NK-92 treated with Interleukin-12 subunit alpha and Interleukin-12 subunit beta, amount 100 ng/mL, for 24 hours (cell line): Measurements from ENCODE around the gene ADSS2.
"Not testable (repeated sequence)": the region's sequence is repeated elsewhere in the genome, so short reads cannot be mapped to it uniquely, and the experiment has no call there.

Experiments used
- DNase-seq: peaks from one replicate; lab custom pipeline; 2025; lab: John Stamatoyannopoulos, UW

Gene ADSS2

DNA sequence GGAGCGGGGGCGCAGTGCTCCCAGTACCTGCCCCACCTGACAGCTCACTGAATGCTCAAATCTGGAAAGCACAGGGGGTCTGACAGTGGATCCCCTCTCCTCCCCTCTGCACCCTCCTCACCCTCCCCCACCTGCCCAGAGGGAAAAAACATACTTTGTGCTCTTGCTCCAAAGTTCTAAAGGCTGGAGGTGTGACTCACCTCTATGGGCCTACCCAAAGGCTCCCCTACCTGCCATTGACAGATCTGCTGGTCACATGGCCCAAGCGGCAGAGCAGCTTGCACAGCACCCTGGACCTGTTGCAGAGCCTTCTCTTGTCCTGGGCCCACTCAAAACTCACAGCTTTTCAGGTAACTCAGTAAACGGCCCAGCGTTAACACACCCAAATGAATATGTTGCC is 55.7 kb downstream of the ADSS2 start:
- DNase-seq = no peak

DNA sequence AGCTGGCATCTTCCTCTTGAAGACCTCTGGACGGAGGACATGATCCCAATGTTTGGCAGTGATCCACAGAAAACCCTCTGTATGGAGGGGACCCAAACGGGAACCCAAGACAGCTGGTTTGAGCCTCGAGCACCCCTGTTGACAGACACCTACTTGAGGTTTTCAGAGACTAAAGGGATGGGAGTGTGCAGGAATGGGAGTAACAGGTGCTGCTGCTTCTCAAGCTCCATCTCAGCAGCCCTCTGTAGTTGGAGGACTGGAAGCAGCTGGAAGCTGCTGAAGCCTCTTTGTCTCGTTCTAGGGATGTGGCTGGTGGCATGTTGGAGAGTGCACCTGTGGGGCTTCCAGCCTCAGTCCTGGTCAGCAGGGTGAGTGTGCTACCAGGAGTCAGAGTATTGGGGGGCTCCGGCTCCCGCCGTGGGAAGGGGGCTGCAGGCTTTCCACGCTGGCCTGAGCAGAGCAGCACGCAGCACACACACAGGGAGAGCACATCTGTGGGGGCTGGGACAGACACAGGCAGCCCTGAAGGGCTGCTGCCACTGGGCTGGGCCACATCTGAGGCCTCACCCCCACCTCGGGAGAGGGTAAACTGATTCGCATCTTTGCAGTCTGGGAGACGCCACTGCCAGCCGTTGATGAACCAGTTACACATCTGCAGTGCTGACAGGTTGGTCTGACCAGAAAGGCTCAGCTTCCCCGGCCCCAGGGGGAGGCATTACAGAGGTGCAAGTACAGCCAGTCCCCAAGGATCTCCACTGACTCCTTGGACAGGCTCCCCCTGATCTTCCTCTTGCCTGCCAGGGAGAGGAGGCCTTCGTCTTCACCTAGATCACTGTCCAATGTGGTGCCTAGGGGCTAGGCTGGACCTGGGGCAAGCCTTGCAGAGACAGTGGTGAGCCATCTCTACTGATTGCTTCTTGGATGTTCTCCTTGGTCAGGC is 56.6 kb downstream of the ADSS2 start:
- no peak for DNase-seq

DNA sequence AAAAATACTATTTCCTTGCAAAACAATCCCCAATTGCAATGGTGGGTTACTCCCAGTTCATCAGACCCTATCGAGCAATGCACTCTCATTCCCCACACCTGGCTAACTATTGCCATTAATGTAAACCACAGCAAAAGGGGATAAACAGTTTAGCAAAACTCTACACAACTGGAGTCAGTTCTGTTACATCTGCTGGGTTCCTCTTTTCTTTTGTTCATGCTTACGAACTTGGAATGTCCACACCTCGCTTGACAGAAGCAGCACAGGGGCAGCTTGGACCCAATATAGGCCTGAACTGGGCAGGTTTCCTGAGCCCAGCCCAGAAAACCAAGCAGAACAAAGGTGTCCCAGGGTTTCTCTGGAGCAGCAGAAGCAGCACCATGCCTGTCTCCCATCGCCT is 57.4 kb downstream of the ADSS2 start:
- DNase-seq = no peak

DNA sequence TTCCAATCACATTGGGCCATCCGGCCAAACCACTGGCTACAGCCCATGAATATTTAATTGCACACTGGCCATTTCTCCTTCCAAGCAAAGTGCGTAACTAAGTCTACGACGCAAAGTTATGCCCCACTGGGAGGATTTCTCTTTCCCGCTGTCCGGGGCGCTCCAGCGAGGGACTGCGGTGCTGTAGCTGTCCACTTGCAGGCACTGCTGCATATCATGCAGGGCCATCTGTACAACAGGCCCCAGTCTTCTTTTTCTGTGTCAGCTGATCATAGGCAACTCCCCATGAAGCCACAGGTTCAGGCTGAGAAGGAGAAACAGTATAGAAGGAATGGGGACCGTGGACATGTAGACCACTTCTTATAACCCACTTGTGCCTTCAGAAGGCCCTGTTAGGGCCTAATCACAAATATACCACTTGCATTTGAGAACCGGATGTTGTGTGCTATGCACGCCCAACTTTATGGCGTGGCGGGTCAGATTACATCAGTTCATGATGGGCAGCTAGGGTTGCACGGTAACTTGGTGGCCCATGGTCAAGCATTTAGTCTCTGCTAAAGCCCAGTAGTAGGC is 58.0 kb downstream of the ADSS2 start:
- DNase-seq = no peak

DNA sequence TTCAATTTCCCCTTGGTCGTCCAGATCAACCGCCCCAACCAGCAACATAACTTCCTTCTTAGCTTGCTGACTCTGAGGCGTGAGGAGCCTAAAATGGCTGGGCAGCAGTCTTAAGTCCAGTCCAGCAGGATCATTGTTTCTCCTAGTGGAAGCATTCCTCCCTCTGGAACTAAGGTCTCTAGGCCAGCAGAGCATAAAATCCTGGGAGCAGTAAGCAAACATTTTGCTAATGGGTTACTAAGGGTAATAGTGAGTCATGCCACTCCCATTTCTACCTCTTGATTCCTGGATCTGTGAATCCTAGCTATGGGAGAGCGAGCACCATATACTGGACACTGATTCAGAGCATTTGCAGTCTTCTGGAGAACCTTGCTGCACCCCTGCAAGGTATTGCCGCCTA is 59.9 kb downstream of the ADSS2 start:
- no peak for DNase-seq

DNA sequence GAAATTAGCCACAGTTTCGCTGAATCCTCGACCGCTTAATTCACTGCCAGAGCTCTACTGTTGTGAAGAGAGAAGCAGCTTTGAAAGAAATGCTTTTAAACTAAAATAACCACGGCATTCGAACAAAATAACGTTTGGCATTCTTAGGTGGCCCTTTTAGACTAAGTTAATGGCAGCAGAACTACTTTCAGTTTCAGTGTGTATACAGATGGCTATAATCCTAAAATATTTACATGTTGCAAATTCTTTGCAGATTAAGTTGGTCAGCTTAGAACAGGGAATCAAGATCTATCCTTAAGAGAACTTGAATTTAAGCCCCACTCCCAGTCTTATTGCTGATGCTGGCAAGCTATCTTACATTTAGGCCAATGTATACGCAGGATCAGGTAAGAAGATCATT is 62.7 kb downstream of the ADSS2 start:
- no peak for DNase-seq

DNA sequence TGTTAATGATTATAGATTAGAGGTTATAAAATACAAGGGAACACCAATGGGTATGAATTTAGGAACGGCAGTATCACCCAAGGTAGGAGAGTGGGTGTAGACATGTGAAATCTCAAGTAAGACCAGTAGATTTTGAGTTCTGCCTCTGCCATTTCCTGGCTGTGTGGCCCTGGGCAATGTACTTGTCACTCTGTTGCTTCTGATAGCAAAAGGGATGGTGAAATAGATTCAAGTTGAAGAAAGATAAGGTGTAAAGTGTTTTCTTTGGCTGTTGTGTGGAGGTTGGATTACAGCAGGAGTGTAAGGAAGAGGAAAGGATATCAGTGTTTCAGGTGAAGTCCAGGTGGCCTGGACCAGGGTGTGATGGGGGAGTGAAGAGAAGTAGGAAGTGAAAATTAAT is 64.3 kb downstream of the ADSS2 start:
- DNase-seq = no peak

DNA sequence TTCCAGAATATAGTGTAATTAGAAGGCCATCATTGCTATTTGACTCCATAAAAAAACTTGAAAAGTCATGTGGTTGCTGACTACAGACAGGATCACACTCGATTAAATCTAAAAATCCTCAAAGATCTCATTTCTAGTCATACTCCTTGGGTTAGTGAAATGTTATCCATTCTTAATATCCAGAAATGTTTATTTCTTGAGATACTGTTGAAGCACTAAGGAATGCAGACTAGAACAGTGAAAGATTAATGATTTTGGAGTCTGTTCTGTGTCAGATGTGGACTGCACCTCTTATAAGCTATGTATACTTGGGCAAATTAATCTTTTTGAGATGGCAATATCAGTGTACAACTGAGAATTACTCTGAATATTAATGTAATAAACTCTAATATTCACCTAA is 65.1 kb downstream of the ADSS2 start:
- no peak for DNase-seq

DNA sequence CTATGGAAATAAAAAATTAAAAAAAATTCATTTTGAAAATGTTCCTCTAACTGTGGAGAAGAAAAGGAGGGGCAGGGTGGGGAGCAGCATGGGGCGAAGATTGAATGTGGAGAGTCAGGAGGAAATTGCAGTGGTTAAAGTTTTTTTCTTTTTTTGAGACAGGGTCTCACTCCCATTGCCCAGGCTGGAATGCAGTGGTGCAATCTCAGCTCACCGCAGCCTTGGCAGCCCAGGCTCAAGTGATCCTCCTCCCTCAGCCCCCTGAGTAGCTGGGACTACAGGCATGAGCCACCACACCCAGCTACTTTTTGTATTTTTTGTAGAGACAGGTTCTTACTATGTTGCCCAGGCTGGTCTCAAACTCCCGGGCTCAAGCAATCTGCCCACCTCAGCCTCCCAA is 67.6 kb downstream of the ADSS2 start:
- no peak for DNase-seq

DNA sequence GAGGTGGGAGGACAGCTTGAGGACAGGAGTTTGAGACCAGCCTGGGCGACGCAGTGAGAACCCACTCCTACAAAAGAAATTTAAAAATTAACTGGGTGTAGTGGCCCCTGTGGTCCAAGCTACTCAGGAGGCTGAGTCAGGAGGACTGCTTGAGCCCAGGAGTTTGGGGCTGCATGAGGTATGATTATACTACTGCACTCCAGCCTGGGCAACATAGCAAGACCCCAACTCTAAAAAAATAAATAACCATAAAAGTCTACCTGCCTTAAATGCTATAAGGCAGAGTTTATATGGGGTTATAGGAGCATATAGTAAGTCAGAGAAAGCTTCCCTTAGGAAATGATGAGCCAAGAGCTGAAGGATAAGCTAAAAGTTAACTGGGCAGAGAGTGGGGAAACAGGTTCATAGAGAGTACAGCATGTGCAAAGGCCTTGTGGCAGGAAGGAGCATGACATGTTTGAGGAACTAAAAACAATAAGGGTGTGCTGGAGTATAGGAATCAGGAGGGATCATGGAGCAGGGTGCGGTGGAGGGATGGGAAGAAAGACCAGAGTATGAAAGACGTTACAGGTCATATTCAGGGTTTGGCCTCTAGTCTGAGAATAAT is 68.3 kb downstream of the ADSS2 start:
- no peak for DNase-seq

DNA sequence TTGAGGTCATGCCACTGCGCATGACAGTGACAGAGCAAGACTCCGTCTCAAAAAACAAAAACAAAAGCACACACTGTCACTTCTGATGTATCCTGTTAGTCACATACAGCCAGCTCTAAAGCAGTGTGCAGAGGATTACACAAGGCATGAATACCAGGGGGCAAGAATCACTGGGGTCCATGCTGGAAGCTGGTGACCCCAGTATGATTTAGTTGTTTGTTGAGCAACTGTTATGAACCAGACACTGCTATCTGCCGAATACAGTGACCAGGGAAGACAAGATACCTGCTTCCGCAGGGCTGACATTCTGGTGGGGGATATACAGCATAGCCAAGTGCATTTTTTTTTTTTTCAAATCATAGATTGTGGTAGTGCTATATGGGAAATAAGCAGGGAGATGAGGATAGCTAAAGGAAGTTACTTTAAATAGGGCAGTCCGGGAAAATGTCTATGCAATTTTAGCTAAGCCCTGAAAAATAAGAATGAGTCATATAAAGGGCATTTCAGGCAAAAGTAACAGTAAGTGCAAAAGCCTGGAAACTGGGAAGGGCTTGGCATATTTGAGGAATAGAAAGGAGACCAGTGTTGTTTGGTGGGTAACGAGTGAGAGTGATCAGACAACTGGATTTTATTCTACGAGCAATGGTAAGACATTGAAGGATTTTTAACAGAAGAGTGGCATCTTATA is 69.7 kb downstream of the ADSS2 start:
- DNase-seq = no peak

DNA sequence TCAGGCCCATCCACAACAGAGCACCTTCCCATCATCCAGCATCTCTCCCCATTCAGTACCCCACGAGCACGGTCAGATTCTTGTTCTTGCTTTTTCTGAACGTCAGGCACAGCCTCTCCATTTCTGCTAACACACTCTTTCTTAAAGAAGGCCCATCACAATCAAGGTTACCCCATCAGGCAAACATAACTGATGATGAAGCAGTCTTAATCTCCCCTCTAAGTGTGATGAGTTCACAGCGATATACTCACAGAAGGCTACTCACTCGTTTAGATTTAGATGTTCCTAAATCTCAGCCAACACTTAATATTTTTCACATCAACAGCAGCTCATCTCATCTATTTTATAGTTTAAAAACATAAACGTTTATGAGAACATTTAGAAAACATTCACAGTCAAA is 75.6 kb downstream of the ADSS2 start:
- DNase-seq = no peak

DNA sequence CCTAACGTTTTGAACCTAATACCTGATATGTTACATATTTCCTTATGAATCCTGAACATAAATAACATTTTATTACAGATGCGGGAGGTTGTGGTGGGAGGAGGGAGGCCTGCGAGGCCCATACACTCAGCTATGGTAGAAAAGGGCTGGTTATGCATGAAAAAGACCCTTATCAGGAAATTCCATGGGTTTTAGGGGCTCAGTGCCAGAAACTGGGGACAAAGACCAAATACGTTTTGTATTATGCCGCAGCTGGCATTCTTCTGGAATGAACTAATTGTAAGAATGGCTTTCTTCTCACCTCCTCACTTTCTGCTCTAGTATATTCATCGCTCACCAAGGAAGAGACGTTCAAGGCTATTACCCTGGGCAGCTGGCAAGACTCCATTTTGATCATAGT is 76.7 kb downstream of the ADSS2 start:
- no peak for DNase-seq

DNA sequence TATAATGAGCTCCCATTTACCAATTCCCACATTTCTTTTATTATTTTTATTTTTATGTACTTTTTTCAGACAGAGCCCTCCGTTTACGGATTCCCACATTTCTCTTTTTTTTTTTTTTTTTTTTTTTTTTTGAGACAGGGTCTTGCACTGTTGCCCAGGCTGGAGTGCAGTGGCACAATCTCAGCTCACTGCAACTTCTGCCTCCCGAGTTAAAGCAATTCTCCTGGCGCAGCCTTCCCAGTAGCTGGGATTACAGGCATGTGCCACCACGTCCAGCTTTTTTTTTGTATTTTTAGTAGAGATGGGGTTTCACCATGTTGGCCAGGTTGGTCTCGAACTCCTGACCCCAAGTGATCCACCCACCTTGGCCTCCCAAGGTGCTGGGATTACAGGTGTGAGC is 77.2 kb downstream of the ADSS2 start:
- DNase-seq = not testable (repeated sequence)

DNA sequence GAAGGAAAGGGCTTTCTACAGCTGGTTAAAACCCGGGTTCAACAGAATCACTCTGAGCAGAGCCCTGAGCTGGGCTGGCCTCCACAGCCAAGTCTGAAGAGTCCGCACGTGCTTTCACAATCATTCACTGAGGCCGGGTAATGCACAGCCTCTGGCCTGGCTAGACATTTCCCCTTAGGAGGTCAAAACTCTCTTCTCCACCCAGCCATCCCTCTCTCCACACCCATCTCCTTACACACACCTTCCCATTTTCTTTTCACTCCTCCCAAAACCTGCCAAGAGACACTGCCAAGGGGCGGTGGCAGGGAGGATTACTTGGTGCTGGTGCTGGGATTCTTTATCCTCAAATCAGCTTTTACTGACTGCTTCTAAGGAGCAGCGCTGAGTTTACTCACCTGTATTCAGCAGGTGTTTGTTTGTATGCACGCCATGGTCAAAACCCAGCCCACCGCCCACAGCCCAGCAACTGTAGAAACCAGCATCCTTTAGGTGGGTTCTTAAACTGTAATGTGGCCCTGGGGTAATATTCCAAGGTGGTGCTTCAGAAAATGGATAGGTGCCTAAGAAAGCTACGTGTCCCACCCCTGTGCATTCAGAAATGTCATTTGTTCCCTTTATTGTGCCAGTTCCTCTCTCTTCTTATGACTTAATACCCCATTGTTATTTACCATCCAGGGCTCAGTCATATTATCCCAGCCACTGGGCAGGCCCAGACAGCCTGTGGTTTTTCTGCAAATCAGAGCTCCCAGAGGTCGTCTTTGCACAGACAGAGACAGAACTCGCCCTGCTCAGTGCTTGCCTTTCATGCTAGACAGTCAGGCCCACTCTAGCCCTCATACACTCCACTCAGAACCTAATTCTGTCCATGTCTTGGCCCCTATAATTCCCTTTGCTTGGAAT is 80.2 kb downstream of the ADSS2 start:
- no peak for DNase-seq

DNA sequence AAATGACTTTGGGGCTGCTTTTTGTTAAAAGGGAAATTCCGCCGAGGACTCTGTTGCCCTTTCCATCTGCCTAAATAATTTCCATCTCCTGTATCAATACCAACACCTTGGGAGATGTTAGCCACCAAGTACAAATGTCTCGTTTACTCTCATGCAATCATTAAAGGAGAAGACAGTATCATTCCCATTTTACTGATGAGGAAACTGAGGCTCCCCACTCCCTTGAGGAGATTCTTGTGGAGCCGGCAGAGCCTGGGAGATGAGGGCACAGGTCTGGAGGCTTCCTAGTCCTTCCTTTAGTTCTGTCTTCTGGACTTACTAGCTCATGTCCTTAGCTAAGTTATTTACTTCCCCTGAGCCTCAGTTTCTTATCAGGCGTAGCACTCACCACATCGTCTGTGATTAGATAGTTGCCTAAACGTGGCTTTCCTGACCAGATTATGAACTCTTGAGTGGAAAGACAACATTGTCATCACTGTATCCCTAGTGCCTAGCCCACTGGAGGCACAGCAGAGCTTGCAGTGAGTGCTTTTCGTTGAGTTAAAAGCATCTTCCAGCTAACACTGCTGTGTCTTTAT is 81.6 kb downstream of the ADSS2 start:
- DNase-seq = no peak

DNA sequence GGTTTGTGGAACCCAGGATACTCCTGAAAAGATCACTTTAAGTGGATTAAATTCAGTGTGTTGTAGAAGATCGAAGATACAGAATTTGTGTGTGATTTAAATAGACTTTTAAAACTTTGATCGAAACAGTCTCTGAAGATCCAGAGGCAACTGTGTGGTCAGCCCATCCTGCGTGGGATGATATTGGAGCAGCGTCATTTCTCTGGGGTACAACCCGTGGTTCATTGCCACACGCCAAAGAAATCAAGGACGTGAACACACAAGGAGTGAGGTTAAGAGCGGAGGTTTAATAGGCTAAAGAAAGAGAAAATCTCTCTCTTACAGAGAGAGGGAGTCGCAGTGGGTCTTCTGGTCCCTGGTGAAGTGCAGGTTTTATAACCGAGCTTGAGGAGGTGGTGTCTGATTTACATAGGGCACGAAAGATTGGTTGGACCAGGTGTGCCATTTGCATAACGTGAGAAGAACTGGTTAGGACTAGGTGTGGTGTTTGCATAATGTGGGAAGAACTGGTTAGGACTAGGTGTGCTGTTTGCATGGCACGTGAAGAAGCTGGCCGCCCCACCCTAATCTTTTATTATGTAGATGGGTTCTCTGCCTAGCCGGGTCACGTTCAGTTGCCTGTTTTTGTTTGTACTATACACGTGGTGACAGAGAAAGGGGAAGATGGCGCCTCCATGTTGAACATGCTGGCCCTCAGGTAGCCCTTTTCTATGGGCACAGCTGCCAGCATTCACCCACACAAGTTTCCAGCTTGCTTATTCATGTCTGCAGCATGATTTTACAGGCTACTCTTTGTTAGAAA is 82.3 kb downstream of the ADSS2 start:
- DNase-seq = no peak

DNA sequence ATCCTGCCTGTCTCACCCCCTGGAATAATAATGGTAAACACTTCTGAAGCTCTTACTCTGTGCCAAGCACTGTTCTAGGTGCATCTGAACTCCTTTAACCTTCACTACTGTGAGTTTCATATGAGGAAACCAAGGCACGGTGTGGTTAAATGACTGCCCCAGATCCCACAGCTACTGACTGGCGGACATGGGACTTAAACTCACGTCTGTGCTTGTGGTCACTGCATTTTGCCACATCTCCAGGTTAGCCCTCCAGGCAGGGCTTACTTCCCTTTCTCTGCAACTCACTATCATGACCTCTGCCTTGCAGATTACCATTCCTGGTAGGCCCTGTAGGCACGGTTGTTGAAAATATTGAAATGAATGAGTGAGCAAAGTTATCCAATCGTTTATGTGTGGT is 83.4 kb downstream of the ADSS2 start:
- no peak for DNase-seq

DNA sequence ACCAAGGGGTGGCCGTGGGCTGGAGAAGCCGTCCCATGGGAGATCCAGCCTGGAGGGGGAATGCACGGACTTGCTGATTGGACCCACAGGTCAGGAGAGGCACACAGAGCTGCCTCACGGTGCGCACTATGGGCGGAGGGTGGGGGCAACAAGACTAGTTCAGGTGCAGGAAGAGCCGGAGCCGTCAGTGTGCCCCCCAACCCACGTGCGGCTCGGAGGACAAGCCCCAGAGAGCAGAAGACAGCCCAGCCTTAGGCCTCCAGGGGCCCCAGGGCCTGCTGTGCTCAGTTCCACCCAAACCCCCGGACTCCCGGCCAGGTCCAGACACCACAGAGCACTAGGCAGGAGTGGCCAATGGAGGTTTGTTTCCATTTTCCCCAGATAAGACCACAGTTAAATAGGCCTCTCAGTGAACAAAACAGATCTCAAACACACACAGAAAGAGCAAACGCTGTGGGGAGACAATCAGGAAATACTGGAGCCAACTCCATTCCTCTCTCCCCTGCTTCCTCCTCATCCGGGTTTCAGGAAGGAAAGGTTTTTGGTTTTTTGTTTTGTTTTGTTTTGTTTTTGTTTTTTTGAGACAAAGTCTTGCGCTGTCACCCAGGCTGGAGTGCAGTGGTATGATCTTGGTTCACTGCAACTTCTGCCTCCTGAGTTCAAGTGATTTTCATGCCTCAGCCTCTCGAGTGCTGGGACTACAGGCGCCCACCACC is 84.2 kb downstream of the ADSS2 start:
- DNase-seq = no peak

DNA sequence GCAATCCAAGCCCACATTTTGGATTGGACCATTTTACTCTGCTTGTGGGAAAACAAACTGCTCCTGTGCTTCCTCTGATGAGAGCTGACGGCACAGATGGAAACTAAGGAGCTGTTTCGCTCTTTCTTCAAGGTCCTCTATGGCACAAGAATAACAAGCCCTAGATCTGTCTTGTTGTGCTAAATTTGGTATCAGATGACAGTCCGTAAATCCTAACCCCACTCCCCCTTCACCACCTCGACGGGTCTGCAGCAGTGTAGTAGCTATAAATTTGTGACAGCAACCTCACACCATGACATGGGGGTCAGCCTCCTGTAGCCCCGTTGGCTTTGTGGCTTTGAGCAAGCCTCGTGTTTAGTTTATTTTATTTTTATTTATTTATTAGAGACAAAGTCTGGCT is 85.9 kb downstream of the ADSS2 start:
- no peak for DNase-seq
